Stimulated activated naive B cell treated with anti-CD40 and anti-IgM and Interleukin-4, amounts not matched to agents 10 μg/mL and 1 μg/mL and 100 μg/mL, for 72 hours (primary cell): ENCODE measurements around the gene PIK3AP1.

Source experiments
- ATAC-seq, 2 donors: fragments of 150-1000 bp; cut with Tn5 transposase; replicated peaks; 2 replicates each; pipeline ENCODE4 v1.10.0; 2021; ENCODE audit warnings: moderate library complexity in 1 of 2
- DNase-seq: peaks from one replicate; pipeline ENCODE4 v3.0.0; 2021
- H3K27ac Mint-ChIP-seq: one replicate; pipeline ENCODE4 v1.8.0; 2022; ENCODE audit warnings: mild to moderate bottlenecking, mixed read lengths
- H3K27me3 Mint-ChIP-seq, 2 donors: one replicate each; pipeline ENCODE4 v1.8.0; 2022; ENCODE audit warnings: mixed read lengths in 2 of 2
- H3K36me3 Mint-ChIP-seq, 2 donors: one replicate each; pipeline ENCODE4 v1.8.0; 2022; ENCODE audit warnings: mixed read lengths in 2 of 2, mild to moderate bottlenecking in 1 of 2
- H3K4me1 Mint-ChIP-seq, 2 donors: one replicate each; pipeline ENCODE4 v1.8.0; 2022; ENCODE audit warnings: mixed read lengths in 2 of 2, mild to moderate bottlenecking in 1 of 2
- H3K4me3 Mint-ChIP-seq, 2 donors: one replicate each; pipeline ENCODE4 v1.8.0; 2022; ENCODE audit warnings: mild to moderate bottlenecking in 2 of 2, mixed read lengths in 2 of 2, moderate library complexity in 1 of 2
- H3K9me3 Mint-ChIP-seq, 2 donors: one replicate each; pipeline ENCODE4 v1.8.0; 2022; ENCODE audit warnings: mixed read lengths in 2 of 2, mild to moderate bottlenecking in 1 of 2

Gene PIK3AP1

GRCh38 chr10:96646301-96646700 is 74.0 kb downstream of the PIK3AP1 start:
- peaks cover 47 to 70% of the 10 kb centered on the region in 2 donors for H3K36me3 Mint-ChIP-seq
- peaks cover 58 to 75% of the 10 kb centered on the region in 2 donors for H3K4me1 Mint-ChIP-seq
- DNase-seq (no peak), ATAC-seq (no peak)
- peak overlapping the region in 1 of 2 donors; percentile 7 for H3K4me3 Mint-ChIP-seq
- peak overlapping the region; percentile 95 for H3K27ac Mint-ChIP-seq
- H3K27me3 Mint-ChIP-seq: no peaks in the 10 kb centered on the region
- no peaks in the 10 kb centered on the region for H3K9me3 Mint-ChIP-seq

GRCh38 chr10:96645191-96645721 is 75.1 kb downstream of the PIK3AP1 start:
- Mint-ChIP-seq H3K36me3 (peaks cover 40 to 61% of the 10 kb centered on the region in 2 donors), H3K4me1 (peaks cover 52 to 71% of the 10 kb centered on the region in 2 donors), H3K27ac (peak overlapping the region; percentile 95), H3K9me3 (no peaks in the 10 kb centered on the region), H3K27me3 (no peaks in the 10 kb centered on the region), H3K4me3 (peak overlapping the region; percentile 49 to 59)
- peak; percentile 72 for DNase-seq
- peak; percentile 89 for ATAC-seq

- Mint-ChIP-seq H3K4me1 (peaks cover 46 to 64% of the 10 kb centered on the region in 2 donors), H3K4me3 (no peak overlapping the region), H3K36me3 (peaks cover 49 to 63% of the 10 kb centered on the region in 2 donors), H3K27me3 (no peaks in the 10 kb centered on the region), H3K27ac (peak overlapping the region; percentile 73), H3K9me3 (no peaks in the 10 kb centered on the region)
- no peak for DNase-seq
- ATAC-seq: no peak
Observed at GRCh38 chr10:96643920-96644319, 76.4 kb downstream of the PIK3AP1 start.

GRCh38 chr10:96642973-96643372 is 77.3 kb downstream of the PIK3AP1 start:
- no peaks in the 10 kb centered on the region for H3K27me3 Mint-ChIP-seq
- H3K4me3 Mint-ChIP-seq: no peak overlapping the region
- H3K9me3 Mint-ChIP-seq: no peaks in the 10 kb centered on the region
- DNase-seq (peak; percentile 58), ATAC-seq (peak; percentile 37 to 48)
- peaks cover 44 to 59% of the 10 kb centered on the region in 2 donors for H3K36me3 Mint-ChIP-seq
- no peak overlapping the region for H3K27ac Mint-ChIP-seq
- peaks cover 38 to 57% of the 10 kb centered on the region in 2 donors for H3K4me1 Mint-ChIP-seq

GRCh38 chr10:96642530-96642929 is 77.8 kb downstream of the PIK3AP1 start:
- no peak for DNase-seq
- no peak for ATAC-seq
- Mint-ChIP-seq H3K27me3 (no peaks in the 10 kb centered on the region), H3K36me3 (peaks cover 43 to 59% of the 10 kb centered on the region in 2 donors), H3K4me1 (peaks cover 33 to 57% of the 10 kb centered on the region in 2 donors), H3K27ac (peak overlapping the region; percentile 14), H3K9me3 (no peaks in the 10 kb centered on the region), H3K4me3 (no peak overlapping the region)

- no peak for DNase-seq
- ATAC-seq: no peak
- Mint-ChIP-seq H3K4me3 (no peak overlapping the region), H3K27ac (peak overlapping the region; percentile 38), H3K9me3 (no peaks in the 10 kb centered on the region), H3K36me3 (peaks cover 41 to 58% of the 10 kb centered on the region in 2 donors), H3K4me1 (peaks cover 29 to 49% of the 10 kb centered on the region in 2 donors), H3K27me3 (no peaks in the 10 kb centered on the region)
Observed at GRCh38 chr10:96641396-96642295, 78.7 kb downstream of the PIK3AP1 start.

- Mint-ChIP-seq H3K4me3 (no peak overlapping the region), H3K27me3 (no peaks in the 10 kb centered on the region), H3K36me3 (peaks cover 29 to 51% of the 10 kb centered on the region in 2 donors), H3K4me1 (peaks cover 18 to 31% of the 10 kb centered on the region in 2 donors), H3K27ac (peak overlapping the region; percentile 71), H3K9me3 (no peaks in the 10 kb centered on the region)
- no peak for DNase-seq
- no peak for ATAC-seq
Observed at GRCh38 chr10:96639899-96640298, 80.4 kb downstream of the PIK3AP1 start.

- Mint-ChIP-seq H3K36me3 (peaks cover 32 to 54% of the 10 kb centered on the region in 2 donors), H3K27me3 (no peaks in the 10 kb centered on the region), H3K4me3 (no peak overlapping the region), H3K4me1 (peaks cover 18 to 31% of the 10 kb centered on the region in 2 donors), H3K9me3 (no peaks in the 10 kb centered on the region), H3K27ac (peak overlapping the region; percentile 65)
- no peak for DNase-seq
- ATAC-seq: no peak
Observed at GRCh38 chr10:96638696-96639095, 81.6 kb downstream of the PIK3AP1 start.

GRCh38 chr10:96638120-96638519 is 82.2 kb downstream of the PIK3AP1 start:
- DNase-seq: no peak

GRCh38 chr10:96637709-96638108 is 82.6 kb downstream of the PIK3AP1 start:
- ATAC-seq (no peak), DNase-seq (no peak)
- no peaks in the 10 kb centered on the region for H3K27me3 Mint-ChIP-seq
- H3K27ac Mint-ChIP-seq: peak overlapping the region; percentile 87
- no peaks in the 10 kb centered on the region for H3K9me3 Mint-ChIP-seq
- peaks cover 15 to 34% of the 10 kb centered on the region in 2 donors for H3K4me1 Mint-ChIP-seq
- H3K4me3 Mint-ChIP-seq: no peak overlapping the region
- H3K36me3 Mint-ChIP-seq: peaks cover 29 to 52% of the 10 kb centered on the region in 2 donors

More at GRCh38 chr10:96638120-96638519, 82.2 kb downstream of the PIK3AP1 start:
- H3K4me1 Mint-ChIP-seq: peaks cover 15 to 30% of the 10 kb centered on the region in 2 donors
- no peak for ATAC-seq
- no peak overlapping the region for H3K4me3 Mint-ChIP-seq
- H3K27me3 Mint-ChIP-seq: no peaks in the 10 kb centered on the region
- H3K36me3 Mint-ChIP-seq: peaks cover 29 to 52% of the 10 kb centered on the region in 2 donors
- no peaks in the 10 kb centered on the region for H3K9me3 Mint-ChIP-seq
- H3K27ac Mint-ChIP-seq: peak overlapping the region; percentile 87

GRCh38 chr10:96636551-96636950 is 83.8 kb downstream of the PIK3AP1 start:
- Mint-ChIP-seq H3K27ac (peak overlapping the region; percentile 84), H3K9me3 (no peaks in the 10 kb centered on the region), H3K36me3 (peaks cover 29 to 51% of the 10 kb centered on the region in 2 donors), H3K27me3 (no peaks in the 10 kb centered on the region), H3K4me3 (no peak overlapping the region), H3K4me1 (peaks cover 14 to 35% of the 10 kb centered on the region in 2 donors)
- ATAC-seq (no peak), DNase-seq (no peak)

GRCh38 chr10:96632974-96633710 is 87.2 kb downstream of the PIK3AP1 start:
- Mint-ChIP-seq H3K27me3 (no peaks in the 10 kb centered on the region), H3K27ac (peak overlapping the region; percentile 7), H3K4me1 (peaks cover 10 to 28% of the 10 kb centered on the region in 2 donors), H3K36me3 (peaks cover 22 to 57% of the 10 kb centered on the region in 2 donors), H3K9me3 (no peaks in the 10 kb centered on the region), H3K4me3 (no peak overlapping the region)
- DNase-seq (no peak), ATAC-seq (no peak)

- Mint-ChIP-seq H3K27me3 (no peaks in the 10 kb centered on the region), H3K4me3 (no peak overlapping the region), H3K27ac (no peak overlapping the region), H3K9me3 (no peaks in the 10 kb centered on the region), H3K4me1 (peaks cover 8 to 9% of the 10 kb centered on the region in 2 donors), H3K36me3 (peaks cover 28 to 54% of the 10 kb centered on the region in 2 donors)
- DNase-seq: no peak
- no peak for ATAC-seq
Observed at GRCh38 chr10:96627292-96627691, 93.0 kb downstream of the PIK3AP1 start.

GRCh38 chr10:96626795-96627194 is 93.5 kb downstream of the PIK3AP1 start:
- no peaks in the 10 kb centered on the region for H3K9me3 Mint-ChIP-seq
- ATAC-seq (peak; percentile 33 to 57), DNase-seq (no peak)
- no peaks in the 10 kb centered on the region for H3K27me3 Mint-ChIP-seq
- H3K4me1 Mint-ChIP-seq: peaks cover 8 to 9% of the 10 kb centered on the region in 2 donors
- no peak overlapping the region for H3K27ac Mint-ChIP-seq
- no peak overlapping the region for H3K4me3 Mint-ChIP-seq
- peaks cover 25 to 55% of the 10 kb centered on the region in 2 donors for H3K36me3 Mint-ChIP-seq
